Right cardiac atrium (tissue), 5 donors: ENCODE data around the gene PRDM16. TPM values are rescaled to one million over a fixed set of nuclear protein-coding genes. Genes with fewer than 3 reads are reported as not detected.
A peak's percentile ranks its signal among the peaks of the same experiment; 100 is the strongest.

Source experiments
- ATAC-seq, 2 donors: fragments of 200-7000 bp; cut with Tn5 transposase; one replicate each; pipeline versions ENCODE4 v1.8.0 to v1.9.1; 2020; ENCODE audit warnings: moderate library complexity in 2 of 2, mild to moderate bottlenecking in 1 of 2
- DNase-seq, 3 donors: peaks; one replicate each; pipeline ENCODE4 v3.0.0-alpha.2; 2020
- H3K27ac ChIP-seq: one replicate; pipeline ENCODE4 v1.5.1; 2013; ENCODE audit warnings: mild to moderate bottlenecking, low read length, control low read depth, moderate library complexity
- H3K27me3 ChIP-seq: one replicate; pipeline ENCODE4 v1.6.1; 2013; ENCODE audit not compliant: control insufficient read depth, insufficient read depth
- H3K4me1 ChIP-seq: one replicate; pipeline ENCODE4 v1.6.1; 2013; ENCODE audit warnings: low read length; ENCODE audit not compliant: control insufficient read depth, insufficient read depth
- H3K4me3 ChIP-seq: one replicate; pipeline ENCODE4 v1.5.1; 2013; ENCODE audit warnings: low read length, control low read depth
- H3K9me3 ChIP-seq: one replicate; pipeline ENCODE4 v1.6.1; 2013; ENCODE audit warnings: low read length; ENCODE audit not compliant: control insufficient read depth
- WGBS: extraction: QIAGEN DNeasy Blood & Tissue Kit; methylation state at CpG from one replicate; pipeline ENCODE4 v1.1.7; 2013; 5-methylcytosine and 5-hydroxymethylcytosine counted together
- intact Hi-C, 4 donors: fragments of 100-400 bp; cut with DNase I; formaldehyde crosslinking; loops; one replicate each; pipeline versions ENCODE4 v1.11.0 to v1.14.0; 2022 to 2023
- polyA plus RNA-seq: library from polyadenylated mRNA; stranded (reverse); fragments of 200-250 nt; gene quantifications from one replicate; pipeline ENCODE4 v1.2.3, GENCODE V29; 2013
- total RNA-seq, 4 donors: library from RNA; stranded (reverse); fragmentation: NEBNext Ultra II Directional; extraction: Animal tissue kit (Norgen Biotek cat#: 25700); gene quantifications; one replicate each; pipeline ENCODE4 v1.2.1, GENCODE V29; 2021
- donor health status: healthy with polysubstance abuse.
- donor health status: DM: no; HTN: yes; CAD: no.
- donor health status: DM: no; HTN: no; CAD: no.
- donor health status: DM: no; HTN: yes; CAD: no; lungs with severe emphysema.
- donor health status: DM: yes; HTN: yes; CAD: no.

PRDM16 gene
- total and polyA plus RNA-seq, 5 donors: 1.1 to 2.9 (median 1.9) TPM

DNA sequence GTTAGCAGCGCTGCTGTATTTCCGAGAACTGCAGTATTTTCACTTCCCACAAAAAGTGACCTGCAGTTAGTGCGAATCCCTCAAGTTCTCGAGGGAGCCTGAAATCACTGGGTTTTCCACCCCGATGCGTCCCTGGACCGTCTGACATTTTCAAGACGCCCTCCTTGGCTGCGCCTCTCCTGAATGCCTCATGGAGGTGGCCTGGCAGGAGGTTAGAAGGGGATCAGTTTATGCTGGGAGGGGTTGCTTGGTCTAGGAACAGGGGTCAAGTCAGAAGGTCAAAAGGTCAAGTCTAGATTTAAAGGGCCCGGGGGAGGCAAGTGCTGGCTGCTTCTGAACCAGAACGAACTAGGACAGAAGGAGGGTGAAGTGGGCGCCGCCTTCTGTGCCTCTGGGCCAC, 176.8 kb downstream of the PRDM16 start:
- WGBS: 61% methylated on average over 13 of the region's 13 CpGs
- no peaks in the 10 kb centered on the region for H3K9me3 ChIP-seq
- no peak overlapping the region for H3K27ac ChIP-seq
- no peaks in the 10 kb centered on the region for H3K27me3 ChIP-seq
- peaks cover 3% of the 10 kb centered on the region for H3K4me1 ChIP-seq
- ATAC-seq (no peak), DNase-seq (no peak)
- intact Hi-C loops: no loop called here
- no peak overlapping the region for H3K4me3 ChIP-seq

DNA sequence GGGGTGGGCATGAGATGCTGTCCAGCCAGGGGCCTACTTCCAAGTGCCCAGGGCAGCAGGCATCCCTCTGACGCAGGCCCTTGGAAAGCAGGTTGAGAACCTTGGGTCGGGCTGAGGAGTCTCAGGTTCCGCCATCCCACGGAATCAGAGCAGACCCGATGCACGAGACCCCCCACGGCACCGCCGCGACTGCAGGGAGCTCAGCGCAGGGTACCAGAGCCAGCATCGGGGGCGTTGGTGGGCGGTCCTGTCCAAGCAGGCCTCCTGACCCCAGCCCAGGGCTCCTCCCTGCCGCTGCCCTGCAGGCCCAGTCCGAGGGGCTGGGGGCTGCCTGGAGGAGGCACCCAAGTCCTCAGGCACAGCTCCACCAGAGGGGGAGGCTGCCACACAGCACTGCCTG, 177.2 kb downstream of the PRDM16 start:
- Histone ChIP-seq H3K27me3 (no peaks in the 10 kb centered on the region), H3K4me3 (no peak overlapping the region), H3K27ac (no peak overlapping the region), H3K4me1 (peaks cover 3% of the 10 kb centered on the region), H3K9me3 (no peaks in the 10 kb centered on the region)
- 93% methylated on average over 16 of the region's 16 CpGs for WGBS
- intact Hi-C loops: no loop called here
- no peak for ATAC-seq
- no peak for DNase-seq

GRCh38 chr1:3247521-3248121, 178.6 kb downstream of the PRDM16 start:
- 7% methylated on average over 55 of the region's 55 CpGs for WGBS
- DNase-seq (no peak), ATAC-seq (peak in 1 of 2 donors; percentile 52)
- H3K27me3 ChIP-seq: no peaks in the 10 kb centered on the region
- H3K4me1 ChIP-seq: peaks cover 3% of the 10 kb centered on the region
- intact Hi-C loops: no loop called here
- H3K9me3 ChIP-seq: no peaks in the 10 kb centered on the region
- no peak overlapping the region for H3K4me3 ChIP-seq
- no peak overlapping the region for H3K27ac ChIP-seq

DNA sequence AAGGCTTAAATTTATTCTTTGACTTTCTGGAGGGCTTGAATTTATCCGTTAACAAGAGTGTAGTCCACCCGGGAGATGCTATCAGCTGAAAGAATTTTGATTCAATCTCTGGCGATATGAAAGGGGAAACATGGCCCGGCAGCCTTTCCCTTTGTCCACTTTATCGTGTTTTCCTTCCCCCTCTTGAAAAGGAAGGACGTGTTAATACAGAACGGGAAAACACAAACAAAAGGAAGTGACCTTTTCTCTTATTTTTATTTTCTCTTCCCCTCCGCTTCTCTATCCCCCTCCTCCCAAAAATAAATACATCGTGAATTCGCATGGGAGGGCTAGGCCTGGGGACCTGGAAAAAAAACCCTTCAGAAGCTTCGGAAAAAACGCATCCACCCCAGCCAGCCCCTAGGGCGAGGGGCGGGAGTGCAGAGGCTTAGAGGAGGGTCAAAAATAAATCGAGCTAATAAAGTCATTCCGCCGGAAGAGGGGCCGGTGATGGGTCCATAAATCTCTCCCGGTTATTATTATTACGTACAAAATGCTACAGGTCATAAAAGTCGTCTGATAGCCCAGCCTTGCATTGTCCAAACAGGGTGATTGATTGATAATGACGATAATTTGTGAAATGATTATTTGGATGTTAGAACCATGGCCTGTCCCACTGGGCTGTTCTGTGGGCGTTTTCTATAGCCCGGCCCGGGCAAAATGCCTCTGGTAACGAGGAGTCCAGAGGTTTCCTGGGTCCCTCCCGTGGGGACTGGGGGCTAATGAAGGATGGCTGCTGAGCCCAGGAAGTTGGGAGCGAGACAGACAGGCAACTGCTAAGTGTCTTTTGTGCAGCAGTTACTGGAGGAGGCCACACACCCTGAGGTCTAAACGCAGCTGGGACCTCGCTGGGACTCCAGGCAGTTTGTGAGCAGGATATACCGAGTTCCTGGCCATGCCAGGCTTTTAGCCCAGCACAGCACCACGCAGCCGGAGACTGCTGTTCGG, 179.4 kb downstream of the PRDM16 start:
- Histone ChIP-seq H3K9me3 (no peaks in the 10 kb centered on the region), H3K27ac (no peak overlapping the region), H3K27me3 (no peaks in the 10 kb centered on the region), H3K4me3 (no peak overlapping the region), H3K4me1 (peaks cover 3% of the 10 kb centered on the region)
- intact Hi-C loops: no loop called here
- ATAC-seq: peak in 1 of 2 donors; percentile 10
- no peak for DNase-seq
- WGBS: 32% methylated on average over 34 of the region's 34 CpGs

- peaks cover 3% of the 10 kb centered on the region for H3K4me1 ChIP-seq
- H3K27me3 ChIP-seq: no peaks in the 10 kb centered on the region
- intact Hi-C loops: no loop called here
- DNase-seq (no peak), ATAC-seq (peak in 1 of 2 donors; percentile 5)
- H3K27ac ChIP-seq: no peak overlapping the region
- no peaks in the 10 kb centered on the region for H3K9me3 ChIP-seq
- 76% methylated on average over 9 of the region's 9 CpGs for WGBS
- no peak overlapping the region for H3K4me3 ChIP-seq
Measured at GRCh38 chr1:3249231-3249630, 180.2 kb downstream of the PRDM16 start.

DNA sequence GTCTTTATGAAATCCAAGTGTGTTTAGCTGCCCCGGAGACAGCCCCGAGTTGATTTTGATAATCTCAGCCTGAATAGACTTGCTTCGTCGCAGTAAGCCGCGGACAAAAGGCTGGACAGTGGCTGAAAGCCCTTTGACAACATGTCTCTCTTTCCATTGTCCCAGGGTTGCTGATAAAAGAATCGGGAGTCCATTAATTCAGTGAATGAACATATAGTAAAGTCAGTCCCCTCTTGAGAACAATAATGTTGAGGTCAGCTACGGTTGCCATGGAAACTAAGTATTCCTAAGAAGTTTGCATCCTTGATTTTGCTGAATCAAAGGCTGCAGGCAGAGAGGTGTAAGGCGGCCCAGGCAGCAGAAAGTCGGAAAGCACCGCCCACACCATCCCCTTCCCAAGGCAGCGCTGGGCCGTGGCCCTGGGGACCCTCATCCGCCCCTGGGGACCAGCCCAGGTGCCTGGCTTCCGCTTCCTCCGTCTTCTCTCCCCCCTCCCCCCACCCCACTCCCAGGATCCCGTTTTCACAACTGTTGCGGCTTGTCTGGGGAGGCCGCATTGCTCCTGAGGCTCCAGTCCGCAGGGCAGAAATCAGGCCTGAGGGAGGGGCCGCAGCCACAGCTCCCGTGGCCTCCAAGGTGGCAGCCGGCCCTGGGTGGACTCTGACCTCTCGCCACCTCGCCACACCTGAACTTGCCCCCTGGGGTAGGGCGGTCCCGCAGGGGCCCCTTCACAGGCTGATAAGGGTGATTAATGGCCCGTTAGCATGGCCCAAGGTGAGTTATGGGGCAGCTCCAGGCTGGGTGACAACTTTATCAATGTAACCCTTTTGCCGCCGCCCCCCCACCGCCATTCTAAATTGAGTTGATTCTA, 180.9 kb downstream of the PRDM16 start:
- no peaks in the 10 kb centered on the region for H3K27me3 ChIP-seq
- peaks cover 3% of the 10 kb centered on the region for H3K4me1 ChIP-seq
- DNase-seq (no peak), ATAC-seq (no peak)
- intact Hi-C loops: no loop called here
- no peaks in the 10 kb centered on the region for H3K9me3 ChIP-seq
- H3K27ac ChIP-seq: no peak overlapping the region
- no peak overlapping the region for H3K4me3 ChIP-seq
- 49% methylated on average over 31 of the region's 31 CpGs for WGBS

DNA sequence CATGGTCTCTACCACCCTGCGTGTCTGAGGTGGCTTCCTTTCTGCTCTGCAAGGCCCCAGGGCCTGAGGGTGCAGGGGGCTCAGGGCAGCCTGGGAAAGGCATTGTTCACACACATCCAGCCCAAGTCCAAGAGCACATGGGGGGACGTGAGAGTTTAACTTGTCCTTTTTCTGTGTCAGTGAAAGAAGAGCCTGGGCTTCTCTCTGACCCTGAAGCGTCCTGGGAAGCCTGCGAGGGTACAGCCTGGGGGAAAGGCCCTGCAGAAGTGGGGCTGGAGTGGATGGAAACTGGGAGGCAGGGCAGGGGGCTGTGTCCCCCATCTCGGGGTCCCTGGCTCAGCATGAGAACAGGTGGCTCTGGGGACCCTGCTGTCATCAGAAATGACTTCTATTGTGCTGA, 181.6 kb downstream of the PRDM16 start:
- Histone ChIP-seq H3K27ac (no peak overlapping the region), H3K4me1 (peaks cover 3% of the 10 kb centered on the region), H3K9me3 (no peaks in the 10 kb centered on the region), H3K4me3 (no peak overlapping the region), H3K27me3 (no peaks in the 10 kb centered on the region)
- WGBS: 72% methylated on average over 5 of the region's 5 CpGs
- ATAC-seq (no peak), DNase-seq (no peak)
- intact Hi-C loops: no loop called here

DNA sequence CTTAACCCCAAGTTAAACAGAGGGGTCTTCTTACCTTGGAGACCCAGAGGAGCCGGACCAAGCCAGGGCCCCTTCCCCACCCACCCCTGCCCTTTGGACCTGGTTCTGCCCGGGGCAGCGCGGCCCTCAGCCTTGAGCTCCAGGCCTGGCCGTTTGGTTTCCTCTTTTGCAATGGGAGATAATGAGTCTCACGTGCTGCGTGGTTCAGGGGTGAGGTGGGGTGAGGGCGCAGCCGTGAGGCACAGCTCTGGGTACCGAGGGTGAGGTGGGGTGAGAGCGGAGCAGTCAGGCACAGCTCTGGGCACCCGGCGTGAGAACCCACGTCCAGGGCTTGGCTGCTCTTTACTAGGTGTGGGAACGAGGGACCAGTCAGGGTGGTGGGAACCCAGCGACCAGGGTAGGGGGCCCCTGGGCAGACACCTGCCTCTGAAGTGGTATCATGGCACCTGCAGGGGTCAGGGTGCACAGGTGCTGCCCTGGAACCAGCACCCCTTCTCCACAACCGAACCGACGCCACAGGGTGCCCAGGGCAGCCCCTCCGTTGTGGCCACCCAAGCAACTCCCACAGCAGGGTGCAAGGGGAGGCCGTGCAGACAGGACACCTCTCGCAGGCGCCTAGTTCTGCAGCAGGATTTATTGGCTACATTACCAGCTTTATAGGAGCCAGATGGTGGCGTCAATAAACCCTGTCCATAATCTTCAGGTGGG, 182.2 kb downstream of the PRDM16 start:
- no peak for DNase-seq
- Histone ChIP-seq H3K9me3 (no peaks in the 10 kb centered on the region), H3K4me1 (peaks cover 3% of the 10 kb centered on the region), H3K4me3 (no peak overlapping the region), H3K27ac (no peak overlapping the region), H3K27me3 (no peaks in the 10 kb centered on the region)
- intact Hi-C loops: no loop called here
- 74% methylated on average over 24 of the region's 24 CpGs for WGBS
- ATAC-seq: no peak

GRCh38 chr1:3251807-3252428, 182.9 kb downstream of the PRDM16 start:
- DNase-seq: no peak
- peaks cover 3% of the 10 kb centered on the region for H3K4me1 ChIP-seq
- H3K27me3 ChIP-seq: no peaks in the 10 kb centered on the region
- no peak overlapping the region for H3K4me3 ChIP-seq
- H3K27ac ChIP-seq: no peak overlapping the region
- intact Hi-C loops: no loop called here
- no peak for ATAC-seq
- H3K9me3 ChIP-seq: no peaks in the 10 kb centered on the region
- 77% methylated on average over 17 of the region's 17 CpGs for WGBS

- DNase-seq (no peak), ATAC-seq (no peak)
- Histone ChIP-seq H3K27ac (no peak overlapping the region), H3K4me3 (no peak overlapping the region), H3K4me1 (no peaks in the 10 kb centered on the region), H3K9me3 (no peaks in the 10 kb centered on the region), H3K27me3 (no peaks in the 10 kb centered on the region)
- intact Hi-C loops: no loop called here
- 93% methylated on average over 15 of the region's 15 CpGs for WGBS
Measured at GRCh38 chr1:3255680-3256079, 186.7 kb downstream of the PRDM16 start.
